NCI-H748 (cell line): ENCODE results near the gene MCTP2.
"Not testable (repeated sequence)": the region's sequence is repeated elsewhere in the genome, so short reads cannot be mapped to it uniquely, and the experiment has no call there.

Experiments
- DNase-seq: peaks from one replicate; lab custom pipeline; 2025; ENCODE audit not compliant: unreplicated experiment; lab: John Stamatoyannopoulos, UW

The MCTP2 gene

GRCh38 chr15:94442480-94442879 is 211.1 kb downstream of the MCTP2 start:
- DNase-seq, result no peak

GRCh38 chr15:94443186-94443585 is 211.8 kb downstream of the MCTP2 start:
- DNase-seq, result no peak

- DNase-seq, result no peak
Measured at GRCh38 chr15:94445566-94446160, 214.3 kb downstream of the MCTP2 start.

- no peak for DNase-seq
Measured at GRCh38 chr15:94446441-94446840, 215.1 kb downstream of the MCTP2 start.

GRCh38 chr15:94451466-94451865 is 220.1 kb downstream of the MCTP2 start:
- DNase-seq, result no peak

- DNase-seq, result no peak
Measured at GRCh38 chr15:94453227-94453988, 222.0 kb downstream of the MCTP2 start.

GRCh38 chr15:94455297-94455696 is 223.9 kb downstream of the MCTP2 start:
- no peak for DNase-seq

GRCh38 chr15:94456226-94456625 is 224.9 kb downstream of the MCTP2 start:
- no peak for DNase-seq

- DNase-seq, result no peak
Measured at GRCh38 chr15:94457661-94458060, 226.3 kb downstream of the MCTP2 start.

- DNase-seq, result no peak
Measured at GRCh38 chr15:94460624-94461023, 229.3 kb downstream of the MCTP2 start.

GRCh38 chr15:94467034-94467433 is 235.7 kb downstream of the MCTP2 start:
- no peak for DNase-seq

- DNase-seq, result no peak
Measured at GRCh38 chr15:94470492-94470891, 239.1 kb downstream of the MCTP2 start.

- no peak for DNase-seq
Measured at GRCh38 chr15:94476686-94477085, 245.3 kb downstream of the MCTP2 start.

GRCh38 chr15:94477913-94478553 is 246.7 kb downstream of the MCTP2 start:
- no peak for DNase-seq

- DNase-seq, result peak; percentile 64
Measured at GRCh38 chr15:94478763-94479162, 247.4 kb downstream of the MCTP2 start.

GRCh38 chr15:94480289-94480834 is 249.0 kb downstream of the MCTP2 start:
- DNase-seq, result peak; percentile 63

- no peak for DNase-seq
Measured at GRCh38 chr15:94485148-94485719, 253.9 kb downstream of the MCTP2 start.

- no peak for DNase-seq
Measured at GRCh38 chr15:94487635-94488034, 256.3 kb downstream of the MCTP2 start.

- no peak for DNase-seq
Measured at GRCh38 chr15:94493176-94493575, 261.8 kb downstream of the MCTP2 start.

GRCh38 chr15:94493586-94493985 is 262.2 kb downstream of the MCTP2 start:
- DNase-seq, result not testable (repeated sequence)

- DNase-seq, result no peak
Measured at GRCh38 chr15:94494732-94495131, 263.4 kb downstream of the MCTP2 start.

GRCh38 chr15:94503293-94503692 is 271.9 kb downstream of the MCTP2 start:
- DNase-seq, result no peak
